ENCODE data around the gene RAB38. TPM values are rescaled to one million over a fixed set of nuclear protein-coding genes. Genes with fewer than 3 reads are reported as not detected.

The RAB38 gene
- total RNA-seq, 1 experiment from 2014 or later: 18.7 TPM

DNA sequence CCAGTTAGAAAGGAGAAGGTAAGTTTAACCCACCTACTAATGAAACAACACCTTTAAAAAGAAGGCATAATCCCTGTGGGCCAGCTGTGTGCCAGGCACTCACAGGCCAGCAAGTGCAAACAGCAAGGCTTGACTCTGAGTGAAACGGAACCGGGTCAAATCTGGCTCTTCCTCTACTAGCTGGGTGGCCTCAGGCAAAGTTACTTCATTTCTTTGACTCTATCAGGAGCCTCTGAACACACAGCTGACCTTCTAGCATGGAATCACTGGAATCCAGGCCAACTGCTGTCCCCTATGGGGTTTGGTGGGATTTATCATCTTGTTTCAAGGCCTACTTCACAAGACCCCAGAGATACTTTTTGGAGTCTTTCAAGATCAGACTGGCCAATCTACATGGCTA lies 3.3 kb downstream of the RAB38 start:
- H3K56ac ChIP-seq (ENCODE audit: insufficient read length, low read depth, low read length): no peak overlapping the region
- no peaks in the 10 kb centered on the region; the same call in 1 of the 2 replicates for H3K4me1 ChIP-seq (ENCODE audit: insufficient read depth, low read length)
- no peaks in the 10 kb centered on the region for H3K79me1 ChIP-seq (ENCODE audit: insufficient read depth, low read depth, low read length, poor library complexity, severe bottlenecking)
- no peak overlapping the region for H4K91ac ChIP-seq (ENCODE audit: insufficient read length, low read depth, low read length)
- no peak overlapping the region for H3K4ac ChIP-seq (ENCODE audit: low read depth, low read length)
- H2BK5ac ChIP-seq (ENCODE audit: insufficient read length, low read length): no peak overlapping the region
- no CpG with 5 or more reads among the region's 2 CpGs for WGBS (ENCODE audit: extremely low coverage, insufficient read length, low lambda C conversion rate)
- H3K9me3 ChIP-seq (ENCODE audit: control insufficient read depth, low read depth, low read length): no peaks in the 10 kb centered on the region
- TF ChIP-seq CTCF (conservative IDR thresholded peaks at IDR 0.05): no peak
- H3T11ph ChIP-seq (ENCODE audit: low read length): no peak overlapping the region
- H3K79me2 ChIP-seq (ENCODE audit: insufficient read depth, low read length): no peaks in the 10 kb centered on the region
- H3K9ac ChIP-seq (ENCODE audit: extremely low read depth, insufficient read length, low read length): no peak overlapping the region
- no peak overlapping the region for H3K27ac ChIP-seq (ENCODE audit: insufficient read length, low read depth, low read length)
- H3K4me2 ChIP-seq (ENCODE audit: insufficient read depth, insufficient read length, low read length): no peak overlapping the region
- no peak overlapping the region for H2AK5ac ChIP-seq (ENCODE audit: insufficient read length, low read length)
- no peak overlapping the region for H4K5ac ChIP-seq (ENCODE audit: insufficient read length, low read depth, low read length)
- H2BK12ac ChIP-seq (ENCODE audit: insufficient read length, low read depth, low read length): no peak overlapping the region
- H2BK120ac ChIP-seq (ENCODE audit: low read depth, low read length, poor library complexity, severe bottlenecking): no peak overlapping the region
- H3K14ac ChIP-seq (ENCODE audit: insufficient read depth, low read length): no peak overlapping the region
- H3K27me3 Mint-ChIP-seq (ENCODE audit: low read depth): peaks cover 3% of the 10 kb centered on the region
- H3K27ac Mint-ChIP-seq: no peak overlapping the region
- no peak overlapping the region for H3K23ac ChIP-seq (ENCODE audit: insufficient read length, low read depth, low read length)
- H3K23me2 ChIP-seq (ENCODE audit: insufficient read length, low read depth, low read length, poor library complexity, severe bottlenecking): peaks cover 13% of the 10 kb centered on the region
- H2AFZ ChIP-seq (ENCODE audit: low read length): no peak overlapping the region
- H4K20me1 ChIP-seq (ENCODE audit: control insufficient read depth, insufficient read depth, insufficient read length): no peaks in the 10 kb centered on the region
- no peak overlapping the region for H4K8ac ChIP-seq (replicated peaks; ENCODE audit: insufficient read length, low read depth, low read length)
- H3K9me3 Mint-ChIP-seq: no peaks in the 10 kb centered on the region
- H3K4me3 Mint-ChIP-seq: no peak overlapping the region
- no peak for DNase-seq
- H3K4me1 Mint-ChIP-seq: peaks cover 17% of the 10 kb centered on the region in 2 experiments
- no peaks in the 10 kb centered on the region for H3K27me3 ChIP-seq (ENCODE audit: insufficient read depth, low read length)
- no peak overlapping the region for H3K18ac ChIP-seq (ENCODE audit: insufficient read length, low read depth, low read length)
- H2BK15ac ChIP-seq (ENCODE audit: low read depth, low read length): no peak overlapping the region
- H3K36me3 Mint-ChIP-seq (ENCODE audit: insufficient read depth in 1 of 3, low read depth in 3 of 3): peaks cover 0 to 6% (median 4%) of the 10 kb centered on the region in 3 experiments; a peak in 3 of 7 replicates
- H2BK20ac ChIP-seq (ENCODE audit: low read depth, low read length, poor library complexity, severe bottlenecking): no peak overlapping the region

Data from H9 (cell line).